Spleen (tissue), 7 donors: ENCODE measurements around the gene LCN9.

ENCODE experiments used
- POLR2A ChIP-seq, 3 donors: fragments of 450-650 bp; IDR thresholded peaks; one replicate each; pipeline ENCODE4 v1.5.1; 2017; ENCODE audit warnings: antibody characterized with exemption in 3 of 3, mild to moderate bottlenecking in 1 of 3
- POLR2AphosphoS5 ChIP-seq, 3 donors: sonication (generic); formaldehyde crosslinking; IDR thresholded peaks; one replicate each; pipeline ENCODE4 v1.5.1; 2017; ENCODE audit warnings: antibody characterized with exemption in 3 of 3
- TF ChIP-seq, protein P1 (sequence below), 11 experiments: fragments of 200-600 bp in 7 of 11; fragments of 450-650 bp in 4 of 11; sonication (generic) in 4 of 11; IDR thresholded peaks in 8 of 11; conservative IDR thresholded peaks in 3 of 11; 1 replicate in 7 of 11; 2 replicates in 4 of 11; pipeline versions ENCODE4 v1.4.0 to v1.8.0; 2016 to 2021; ENCODE audit warnings: antibody characterized with exemption in 11 of 11, inconsistent platforms in 4 of 11, mild to moderate bottlenecking in 1 of 11
- donor health status: DM: no; HTN: no; CAD: no; lungs with moderate emphysema.
- donor health status: DM: no; HTN: no; CAD: no.
- donor health status: DM: no; HTN: no; CAD: no.

DNA sequence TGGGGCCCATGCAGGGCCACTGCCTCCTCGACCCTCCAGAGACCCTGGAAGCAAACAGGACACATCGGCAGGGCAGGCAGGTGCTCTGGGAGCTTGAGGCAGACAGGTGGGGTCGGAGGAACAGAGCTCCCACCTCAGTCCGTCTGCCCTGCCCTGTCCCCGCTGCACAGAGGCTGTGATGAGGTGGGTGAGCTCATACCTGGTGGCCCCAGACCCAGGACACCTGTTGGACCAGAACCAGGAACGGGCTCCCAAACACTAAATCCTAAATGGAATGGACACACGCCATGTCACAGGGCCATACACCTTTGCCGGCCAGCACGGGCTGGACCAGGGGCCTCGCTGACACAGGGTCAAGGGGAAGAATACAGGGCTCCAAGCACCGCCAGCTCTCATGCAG, 30.7 kb downstream of the LCN9 start:
- TF ChIP-seq, protein P1, sequence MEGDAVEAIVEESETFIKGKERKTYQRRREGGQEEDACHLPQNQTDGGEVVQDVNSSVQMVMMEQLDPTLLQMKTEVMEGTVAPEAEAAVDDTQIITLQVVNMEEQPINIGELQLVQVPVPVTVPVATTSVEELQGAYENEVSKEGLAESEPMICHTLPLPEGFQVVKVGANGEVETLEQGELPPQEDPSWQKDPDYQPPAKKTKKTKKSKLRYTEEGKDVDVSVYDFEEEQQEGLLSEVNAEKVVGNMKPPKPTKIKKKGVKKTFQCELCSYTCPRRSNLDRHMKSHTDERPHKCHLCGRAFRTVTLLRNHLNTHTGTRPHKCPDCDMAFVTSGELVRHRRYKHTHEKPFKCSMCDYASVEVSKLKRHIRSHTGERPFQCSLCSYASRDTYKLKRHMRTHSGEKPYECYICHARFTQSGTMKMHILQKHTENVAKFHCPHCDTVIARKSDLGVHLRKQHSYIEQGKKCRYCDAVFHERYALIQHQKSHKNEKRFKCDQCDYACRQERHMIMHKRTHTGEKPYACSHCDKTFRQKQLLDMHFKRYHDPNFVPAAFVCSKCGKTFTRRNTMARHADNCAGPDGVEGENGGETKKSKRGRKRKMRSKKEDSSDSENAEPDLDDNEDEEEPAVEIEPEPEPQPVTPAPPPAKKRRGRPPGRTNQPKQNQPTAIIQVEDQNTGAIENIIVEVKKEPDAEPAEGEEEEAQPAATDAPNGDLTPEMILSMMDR (IDR thresholded peaks at IDR 0.05 in 8 of 11, conservative IDR thresholded peaks at IDR 0.05 in 3 of 11) = no peak
- TF ChIP-seq POLR2AphosphoS5 (IDR thresholded peaks at IDR 0.05) (no peak), POLR2A (IDR thresholded peaks at IDR 0.05) (no peak)
